GM19035 (cell line): ENCODE measurements around the gene PAX3.
"Not testable (repeated sequence)": the region's sequence is repeated elsewhere in the genome, so short reads cannot be mapped to it uniquely, and the experiment has no call there.

ENCODE experiments used
- ATAC-seq: cut with Tn5 transposase; IDR thresholded peaks from one replicate; pipeline ENCODE4 v1.9.1; 2021; ENCODE audit not compliant: unreplicated experiment

PAX3 gene

GRCh38 chr2:222159221-222159620 lies 139.6 kb downstream of the PAX3 start:
- ATAC-seq = no peak

GRCh38 chr2:222155003-222155664 lies 143.7 kb downstream of the PAX3 start:
- ATAC-seq = not testable (repeated sequence)
